ENCODE data around the gene NDRG3.
A peak's percentile ranks its signal among the peaks of the same experiment; 100 is the strongest.
"Not testable (repeated sequence)": the region's sequence is repeated elsewhere in the genome, so short reads cannot be mapped to it uniquely, and the experiment has no call there.

Gene NDRG3

GRCh38 chr20:36688630-36689029, 57.3 kb downstream of the NDRG3 start:
- DNase-seq (ENCODE audit: low read depth in 2 of 2) = no peak

DNA sequence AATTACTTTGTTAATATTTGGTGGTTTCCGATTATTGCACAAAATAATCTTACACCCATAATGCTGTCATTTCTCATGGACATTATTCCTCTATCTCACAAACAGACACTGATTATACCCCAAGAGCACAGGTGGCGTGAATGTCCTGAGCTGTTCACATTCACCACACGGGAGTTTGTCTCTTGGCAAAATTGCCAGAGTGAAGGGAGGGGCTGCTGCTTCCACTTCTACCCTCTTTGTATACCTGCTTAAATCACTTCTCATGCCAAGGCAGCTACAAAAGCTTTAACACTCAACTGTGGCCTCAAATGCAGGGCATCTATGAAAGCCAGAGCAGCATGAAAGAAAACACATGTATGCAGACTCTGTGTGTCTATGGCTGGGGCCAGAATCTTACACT, 58.0 kb downstream of the NDRG3 start:
- DNase-seq (ENCODE audit: low read depth in 2 of 2) = no peak

- no peak for DNase-seq (ENCODE audit: low read depth in 2 of 2)
Observed at GRCh38 chr20:36686944-36687343, 58.9 kb downstream of the NDRG3 start.

DNA sequence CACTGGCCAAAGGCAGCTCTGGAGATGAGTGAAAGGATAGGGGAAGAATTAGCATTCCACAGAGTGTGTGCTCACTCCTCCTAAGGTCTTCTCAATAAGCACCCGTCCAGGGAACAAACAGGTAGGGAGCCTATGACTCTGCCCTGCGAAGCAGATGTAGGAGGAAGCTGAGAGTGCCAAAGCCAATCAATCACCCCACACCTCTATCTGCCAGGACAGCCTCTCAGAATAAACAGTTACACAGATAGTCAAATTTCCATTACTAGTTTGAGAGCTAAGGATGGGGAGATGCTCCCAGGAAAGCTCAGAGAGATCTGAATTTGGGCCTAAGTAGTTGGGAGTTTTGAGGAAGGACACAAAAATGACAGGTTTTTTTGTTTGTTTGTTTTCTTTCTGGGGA, 59.4 kb downstream of the NDRG3 start:
- DNase-seq (ENCODE audit: low read depth in 2 of 2) = no peak

DNA sequence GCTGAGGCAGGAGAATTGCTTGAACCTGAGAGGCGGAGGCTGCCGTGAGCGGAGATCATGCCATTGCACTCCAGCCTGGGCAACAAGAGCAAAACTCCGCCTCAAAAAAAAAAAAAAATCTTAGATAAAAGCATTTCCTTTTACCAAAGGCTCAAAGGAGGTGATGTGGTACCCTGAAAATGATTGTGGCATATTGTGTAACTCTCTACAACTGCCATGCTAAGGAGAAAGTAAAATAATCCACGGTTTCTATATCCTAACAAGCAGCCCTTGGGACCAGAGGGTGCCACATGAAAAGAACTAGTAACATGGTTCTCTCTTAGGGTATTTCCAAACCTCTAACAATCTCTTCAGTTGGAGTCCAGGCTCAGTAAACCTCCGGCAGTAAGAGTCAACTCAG, 61.1 kb downstream of the NDRG3 start:
- no peak for DNase-seq (ENCODE audit: low read depth in 2 of 2)

DNA sequence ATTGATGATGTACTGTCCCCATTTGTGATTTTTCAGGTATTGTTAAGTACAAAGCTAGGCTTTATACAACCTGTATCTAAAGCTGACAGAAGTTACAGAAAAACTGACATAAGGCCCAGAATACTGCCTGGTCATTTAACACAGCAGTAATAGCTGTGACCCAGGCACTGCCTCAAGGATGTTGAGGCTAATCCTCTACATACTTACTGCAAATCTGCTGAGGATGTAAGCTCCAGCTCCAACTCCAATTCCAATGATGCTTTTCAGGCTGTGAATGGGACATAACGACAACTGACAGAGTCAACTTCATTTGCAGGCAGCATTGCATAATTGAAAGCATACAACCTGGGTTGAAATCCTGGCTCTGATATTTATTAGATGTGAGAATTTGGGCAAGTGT, 63.6 kb downstream of the NDRG3 start:
- DNase-seq (ENCODE audit: low read depth in 2 of 2) = no peak

GRCh38 chr20:36677422-36677771, 68.5 kb downstream of the NDRG3 start:
- no peak for DNase-seq (ENCODE audit: low read depth in 2 of 2)

DNA sequence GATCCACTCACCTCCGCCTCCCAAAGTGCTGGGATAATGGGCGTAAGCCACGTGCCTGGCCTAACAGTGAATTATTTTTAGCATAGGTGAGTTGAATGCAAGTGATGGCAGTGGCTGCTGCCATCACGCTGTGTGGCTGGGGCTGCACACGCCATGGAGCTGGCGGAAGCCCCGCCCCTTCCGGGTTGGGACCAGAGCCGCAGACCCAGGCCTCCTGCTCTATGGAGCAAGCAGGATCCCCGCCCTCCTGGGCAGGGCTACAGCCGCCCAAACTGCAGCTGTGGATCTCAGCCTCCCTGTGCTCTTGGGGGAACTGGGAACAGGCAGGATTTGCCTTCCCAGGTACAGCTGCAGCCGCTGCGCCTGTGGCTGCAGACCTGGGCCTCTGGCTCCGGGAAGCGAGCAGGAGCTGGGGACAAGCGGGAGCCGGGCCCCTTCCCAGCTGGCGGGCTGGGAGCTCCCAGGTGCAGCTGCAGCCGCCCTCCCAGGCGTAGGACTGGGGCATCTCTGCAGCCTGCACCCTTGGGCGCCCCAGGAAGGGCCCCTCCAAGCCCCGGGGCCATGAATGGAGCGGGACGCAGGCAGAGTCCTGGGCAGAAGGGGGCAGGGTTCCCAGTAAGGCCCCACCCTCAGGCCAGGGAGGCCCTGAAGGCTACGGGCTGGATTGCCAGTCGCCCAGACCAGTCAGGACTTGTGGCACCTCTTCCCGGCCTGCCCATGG, 69.0 kb downstream of the NDRG3 start:
- no peak for DNase-seq (ENCODE audit: low read depth in 2 of 2)

DNA sequence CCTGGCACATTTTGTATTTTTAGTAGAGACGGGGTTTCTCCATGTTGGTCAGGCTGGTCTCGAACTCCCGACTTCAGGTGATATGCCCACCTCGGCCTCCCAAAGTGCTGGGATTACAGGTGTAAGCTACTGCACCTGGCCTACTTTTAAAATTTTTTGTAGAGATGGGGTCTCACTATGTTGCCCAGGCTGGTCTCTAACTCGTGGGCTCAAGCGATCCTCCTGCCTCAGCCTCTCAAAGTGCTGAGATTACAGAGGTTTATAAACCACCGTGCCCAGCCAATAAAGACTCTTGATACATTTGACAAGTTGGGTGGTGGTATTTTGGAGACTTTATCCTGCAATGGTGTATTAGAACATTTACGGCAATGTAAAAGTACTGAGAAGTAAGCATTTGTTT, 70.3 kb downstream of the NDRG3 start:
- not testable (repeated sequence) for DNase-seq (ENCODE audit: low read depth in 2 of 2)

- no peak for DNase-seq (ENCODE audit: low read depth in 2 of 2)
Observed at GRCh38 chr20:36672991-36673390, 72.9 kb downstream of the NDRG3 start.

GRCh38 chr20:36670665-36671357, 75.1 kb downstream of the NDRG3 start:
- DNase-seq (ENCODE audit: low read depth in 2 of 2) = no peak

DNA sequence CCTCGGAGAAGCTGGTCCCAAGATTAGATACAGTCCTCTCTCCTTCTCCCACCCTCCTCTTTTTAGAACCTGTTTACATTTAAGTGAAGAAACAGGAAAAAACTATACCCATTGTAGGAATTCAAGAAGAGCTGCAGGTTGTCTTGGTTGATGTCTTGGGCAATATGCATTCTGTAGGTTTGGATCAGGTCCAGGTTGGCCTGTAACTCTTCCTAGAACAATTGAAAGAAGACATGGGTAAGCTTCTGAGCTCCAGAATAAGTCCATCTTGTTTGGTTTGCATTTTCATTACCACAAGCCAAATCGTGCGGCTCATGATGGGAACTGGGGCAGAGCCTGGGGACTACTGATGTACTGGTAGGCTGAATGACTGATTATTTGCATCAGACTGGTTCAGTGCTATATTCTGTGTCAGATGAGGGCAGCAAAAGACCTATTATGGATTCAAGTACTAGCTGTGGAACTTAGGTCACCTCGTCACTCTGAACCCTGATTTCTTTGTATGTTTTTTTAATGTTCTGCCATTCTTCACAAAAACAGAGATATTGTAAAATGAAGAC, 79.6 kb downstream of the NDRG3 start:
- DNase-seq (ENCODE audit: low read depth in 2 of 2) = no peak

- no peak for DNase-seq (ENCODE audit: low read depth in 2 of 2)
Observed at GRCh38 chr20:36663031-36663430, 82.9 kb downstream of the NDRG3 start.

- DNase-seq (ENCODE audit: low read depth in 2 of 2) = no peak
Observed at GRCh38 chr20:36658300-36658699, 87.6 kb downstream of the NDRG3 start.

- DNase-seq (ENCODE audit: low read depth in 2 of 2) = no peak
Observed at GRCh38 chr20:36656733-36657132, 89.2 kb downstream of the NDRG3 start.

DNA sequence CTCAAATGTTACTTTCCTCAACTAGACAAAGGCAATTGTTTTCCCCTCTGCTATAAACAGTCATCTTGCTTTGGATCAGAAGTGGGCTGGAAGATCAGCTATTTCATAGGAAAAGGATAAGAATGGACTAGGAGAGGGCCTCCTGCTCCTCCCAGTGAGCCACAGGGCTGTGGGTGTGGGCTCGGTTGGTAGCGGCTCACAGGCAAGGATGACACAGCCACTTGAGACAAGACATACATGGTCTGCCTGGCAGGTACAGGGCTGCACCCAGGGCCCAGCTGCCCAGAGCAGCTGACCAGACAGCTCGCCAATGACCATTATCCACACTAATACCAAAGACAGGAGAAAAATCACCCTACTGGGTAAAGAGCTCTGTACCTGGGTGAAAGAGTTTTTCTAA, 90.9 kb downstream of the NDRG3 start:
- no peak for DNase-seq (ENCODE audit: low read depth in 2 of 2)

DNA sequence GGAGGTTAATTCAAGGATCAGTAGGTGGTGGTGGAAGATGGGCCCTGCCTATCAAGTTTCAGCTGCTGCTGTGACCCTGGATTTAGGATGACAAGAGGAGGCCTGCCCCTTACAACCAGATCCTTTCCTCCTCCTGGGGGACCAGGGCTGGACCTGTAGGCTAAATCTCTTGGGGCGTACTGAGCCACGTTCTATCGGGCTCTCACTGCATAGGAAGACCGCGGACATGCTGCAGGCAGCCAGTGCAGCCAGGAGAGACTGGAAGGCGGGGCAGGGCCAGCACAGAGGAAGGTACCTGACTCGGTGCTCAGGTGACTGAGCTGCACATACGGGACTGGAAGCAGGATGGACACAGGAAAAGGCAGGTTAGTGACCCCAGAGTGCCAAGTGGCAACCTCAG, 91.4 kb downstream of the NDRG3 start:
- no peak for DNase-seq (ENCODE audit: low read depth in 2 of 2)

DNA sequence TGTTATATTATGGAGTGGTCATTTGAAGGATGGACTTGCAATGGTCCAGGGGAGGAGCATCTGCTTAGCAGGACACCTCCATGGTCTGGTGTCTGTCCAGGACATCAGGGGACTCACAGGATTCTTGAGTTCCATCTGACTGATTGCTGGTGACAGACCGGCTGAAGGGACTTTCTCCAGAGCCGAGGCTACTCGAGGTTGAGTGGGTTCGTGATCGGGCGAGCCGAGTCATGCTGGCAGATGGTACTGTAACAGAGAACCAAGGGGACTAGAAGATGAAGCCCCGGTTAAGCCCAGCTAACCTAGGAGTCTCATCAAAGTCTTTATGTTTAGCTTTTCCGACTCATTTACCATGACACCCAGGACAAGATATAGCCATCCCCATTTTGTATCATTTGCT, 92.4 kb downstream of the NDRG3 start:
- no peak for DNase-seq (ENCODE audit: low read depth in 2 of 2)

GRCh38 chr20:36647196-36648121, 98.4 kb downstream of the NDRG3 start:
- no peak for DNase-seq (ENCODE audit: low read depth in 2 of 2)

DNA sequence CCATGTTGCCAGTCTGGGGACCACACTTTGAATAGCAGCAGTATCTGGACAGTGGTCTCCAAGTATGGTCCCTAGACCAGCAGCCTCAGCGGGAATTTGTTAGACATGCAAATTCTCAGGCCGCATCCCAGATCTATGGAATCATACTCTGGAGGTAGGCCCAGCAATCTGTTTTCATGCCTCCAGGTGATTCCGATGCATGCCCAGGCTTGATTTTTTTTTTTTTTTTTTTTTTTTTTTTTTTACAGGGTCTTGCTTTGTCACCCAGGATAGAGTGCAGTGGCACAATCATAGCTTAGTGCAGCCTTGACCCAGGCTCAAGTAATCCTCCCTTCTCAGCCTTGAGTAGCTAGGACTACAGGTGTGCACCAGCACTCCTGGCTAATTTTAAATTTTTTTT, 99.2 kb downstream of the NDRG3 start:
- DNase-seq (ENCODE audit: low read depth in 2 of 2) = no peak

DNA sequence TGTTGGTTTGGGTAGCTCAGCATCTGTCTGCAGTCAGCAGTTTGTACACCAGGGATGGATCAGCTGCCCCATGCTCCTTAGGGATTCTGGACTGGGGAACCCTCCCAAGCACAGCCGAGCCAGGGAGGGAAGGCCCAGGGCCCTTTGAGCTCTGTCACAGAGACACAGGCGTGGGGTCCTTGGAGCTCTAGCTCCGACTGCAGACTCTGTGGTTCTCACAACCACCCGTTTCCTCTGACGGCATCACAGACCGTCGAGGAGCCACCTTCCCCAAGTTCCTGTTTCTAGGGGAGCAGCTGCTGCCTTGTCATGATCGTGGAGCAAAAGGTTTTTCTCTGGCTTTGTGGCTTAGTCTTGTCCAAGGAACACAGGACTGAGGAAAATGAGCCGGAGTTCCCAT, 99.9 kb downstream of the NDRG3 start, which contains the start of gene SLA2:
SLA2 (minus strand) TSS at position 199 of the 400 bp plus-strand sequence. CDS start 4,861 bp downstream, outside the sequence.
- DNase-seq (ENCODE audit: low read depth in 2 of 2) = peak; percentile 40 to 43

- DNase-seq (ENCODE audit: low read depth in 2 of 2) = no peak
Observed at GRCh38 chr20:36645353-36645752, 100.5 kb downstream of the NDRG3 start.

Data from stimulated activated CD8-positive, alpha-beta memory T cell treated with anti-CD3 and anti-CD28 coated beads, Interleukin-7, amount 100 ng/mL, for 1 hour (primary cell).